HCEC 1CT (cell line): ENCODE data around the gene RIMKLB.

Experiments used
- DNase-seq: peaks from one replicate; pipeline ENCODE4 v3.0.0-alpha.2; 2017

Gene RIMKLB

DNA sequence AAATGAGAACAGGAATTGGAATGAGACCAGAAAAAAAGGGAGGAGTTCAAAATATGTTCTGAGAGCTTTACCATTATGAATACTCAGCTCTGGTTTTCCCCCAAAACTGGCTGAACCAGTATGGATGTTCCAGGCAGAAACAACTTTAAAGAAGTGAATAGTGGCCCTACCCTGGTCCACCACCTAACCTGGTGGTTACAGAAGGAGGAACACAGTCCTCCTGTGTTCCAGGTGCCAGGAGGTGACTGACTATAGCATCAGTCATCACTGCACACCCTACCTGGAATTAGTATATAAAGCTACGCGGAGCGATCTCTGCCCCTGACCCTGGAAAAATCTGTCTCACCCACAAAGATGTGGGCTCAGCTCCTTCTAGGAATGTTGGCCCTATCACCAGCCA, 124.5 kb downstream of the RIMKLB start, which contains the start of gene A2ML1:
Gene A2ML1, plus strand, starts transcription at position 324 of the 400 bp plus-strand sequence. Its CDS starts 31 bp downstream, at position 355.
- DNase-seq, result no peak

DNA sequence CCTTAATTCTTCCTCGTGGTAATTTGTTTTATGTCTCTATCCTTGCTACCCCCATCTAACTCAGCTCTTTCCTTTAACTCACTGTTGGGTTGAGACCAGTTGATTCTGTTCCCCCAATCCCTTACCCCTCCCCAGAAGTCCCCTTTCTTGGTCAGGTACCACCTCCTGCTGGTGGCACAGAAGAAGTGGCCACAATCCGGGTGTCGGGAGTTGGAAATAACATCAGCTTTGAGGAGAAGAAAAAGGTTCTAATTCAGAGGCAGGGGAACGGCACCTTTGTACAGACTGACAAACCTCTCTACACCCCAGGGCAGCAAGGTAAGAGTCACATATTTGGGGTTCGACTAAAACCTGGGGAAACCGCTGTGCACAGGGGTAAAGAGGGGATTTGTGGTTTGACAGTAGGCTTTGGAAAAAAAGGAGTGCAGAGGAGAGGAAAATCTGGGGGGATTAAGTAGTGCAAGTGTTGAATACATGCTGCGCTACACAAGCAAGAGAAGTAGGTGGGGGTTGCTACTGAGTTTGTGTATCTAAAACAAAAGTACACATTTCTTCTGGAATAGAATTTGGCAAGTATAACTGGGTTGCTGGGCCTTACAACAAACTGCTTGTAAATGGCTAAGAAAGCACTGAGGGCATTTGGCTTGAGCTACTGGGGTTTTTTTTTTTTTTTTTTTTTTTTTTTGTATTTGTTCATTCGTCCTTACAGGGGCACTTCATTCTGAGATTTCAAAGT, 125.9 kb downstream of the RIMKLB start:
- peak; percentile 5 for DNase-seq

DNA sequence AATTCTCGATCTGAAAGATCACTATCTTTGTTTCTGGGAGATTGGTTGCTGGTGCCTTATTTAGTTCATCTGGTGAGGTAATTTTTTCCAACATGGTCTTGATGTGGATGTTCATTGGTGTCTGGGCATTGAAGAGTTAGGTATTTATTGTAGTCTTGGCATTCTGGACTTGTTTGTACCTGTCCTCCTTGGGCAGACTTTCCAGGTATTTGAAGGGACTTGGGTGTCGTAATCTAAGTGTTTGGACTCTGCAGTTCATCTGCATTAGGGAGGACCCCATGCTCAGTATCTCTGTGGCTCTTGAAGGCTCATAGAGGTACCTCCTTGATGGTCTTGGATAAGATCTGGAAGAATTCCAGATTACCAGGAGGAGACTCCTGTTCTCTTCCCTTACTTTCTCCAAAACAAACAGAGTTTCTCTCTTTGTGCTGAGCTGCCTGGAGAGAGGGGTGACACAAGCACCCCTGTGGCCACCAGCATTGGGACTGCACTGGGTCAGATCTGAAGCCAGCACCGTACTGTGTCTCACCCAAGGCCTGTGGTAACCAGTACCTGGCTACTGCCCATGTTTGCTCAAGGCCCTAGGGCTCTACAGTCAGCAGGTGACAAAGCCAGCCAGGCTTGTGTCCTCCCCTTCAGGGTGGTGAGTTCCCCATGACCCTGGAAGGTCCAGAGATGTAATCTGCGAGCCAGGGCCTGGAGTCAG, 129.9 kb downstream of the RIMKLB start:
- DNase-seq, result no peak

DNA sequence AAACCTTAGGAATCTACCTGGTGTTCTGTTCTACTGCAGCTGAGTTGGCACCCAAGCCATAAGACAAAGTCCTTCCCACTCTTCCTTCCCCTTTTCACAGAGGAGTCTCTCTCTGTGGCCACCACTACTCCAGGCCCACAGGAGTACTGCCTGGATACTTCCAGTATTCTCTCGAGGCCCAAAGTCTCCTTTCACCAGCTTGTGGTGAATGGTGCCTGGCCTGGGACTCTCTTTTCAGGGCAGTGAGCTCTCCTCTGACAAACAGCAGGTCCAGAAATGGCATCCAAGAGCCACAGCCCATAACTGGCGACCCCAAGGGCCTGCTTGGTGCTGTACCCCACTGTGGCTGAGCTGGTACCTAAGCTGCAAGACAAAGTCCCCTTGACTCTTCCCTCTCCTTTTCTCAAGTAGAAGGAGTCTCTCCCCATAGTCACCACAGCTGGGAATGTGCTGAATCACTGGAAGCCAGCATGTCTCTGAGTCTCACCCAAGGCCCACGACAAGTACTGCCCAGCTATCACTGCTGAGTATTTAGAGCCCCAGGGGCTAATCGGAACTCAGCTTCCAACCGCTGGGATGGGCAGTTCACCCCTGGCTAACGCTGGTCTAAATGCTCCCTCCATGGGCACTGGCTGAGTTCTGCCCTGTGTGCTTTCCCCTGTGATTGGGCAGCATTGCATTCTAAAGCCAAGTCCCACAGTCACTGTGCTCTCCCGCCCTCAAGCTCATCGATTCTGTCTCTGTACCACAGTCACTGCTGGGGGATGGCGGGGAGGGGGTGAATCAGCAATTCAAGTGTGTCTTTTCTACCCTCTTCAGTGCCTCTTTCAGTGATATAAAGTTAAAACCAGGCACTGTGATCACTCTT, 130.7 kb downstream of the RIMKLB start:
- no peak for DNase-seq

GRCh38 chr12:8829125-8829518, 131.3 kb downstream of the RIMKLB start:
- DNase-seq, result no peak

GRCh38 chr12:8829621-8830020, 131.8 kb downstream of the RIMKLB start:
- DNase-seq, result no peak

GRCh38 chr12:8831116-8831515, 133.3 kb downstream of the RIMKLB start:
- DNase-seq, result no peak

DNA sequence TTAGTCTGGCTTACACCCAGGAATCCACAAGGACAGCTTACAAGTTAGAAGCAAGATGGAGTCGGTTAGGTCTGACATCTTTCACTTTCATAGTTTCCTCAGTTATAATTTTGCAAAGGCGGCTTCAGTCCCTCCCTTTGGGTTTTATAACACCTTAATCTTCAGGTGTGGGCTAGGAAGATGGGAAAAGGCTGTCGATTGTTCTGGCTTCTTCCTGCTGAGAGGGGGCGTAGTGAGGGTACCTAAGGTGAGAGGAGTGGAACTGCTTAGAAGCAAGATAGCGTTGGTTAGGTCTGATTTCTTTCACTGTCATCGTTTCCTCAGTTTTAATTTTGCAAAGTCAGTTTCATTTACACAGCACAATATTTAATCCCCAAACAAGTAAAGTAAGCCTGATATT, 134.7 kb downstream of the RIMKLB start:
- DNase-seq, result no peak
